HepG2 (cell line): ENCODE measurements around the gene PPIL3. TPM values are rescaled to one million over a fixed set of nuclear protein-coding genes. Genes with fewer than 3 reads are reported as not detected.

Source experiments
- BRD4 ChIP-seq: sonication (generic); formaldehyde crosslinking; IDR thresholded peaks from 2 replicates; pipeline ENCODE4 v1.4.0; 2020; ENCODE audit warnings: missing genetic modification reagents
- CBX2 ChIP-seq, 2 experiments: fragments of 200-600 bp in 1 of 2; sonication (generic); formaldehyde crosslinking in 1 of 2; IDR thresholded peaks; 2 replicates each; pipeline versions ENCODE4 v1.7.0 to v1.8.1; 2018 to 2022; ENCODE audit warnings: low read depth in 2 of 2, low read length in 1 of 2, mild to moderate bottlenecking in 1 of 2, missing genetic modification reagents in 1 of 2
- FOXA1 ChIP-seq, 2 experiments: fragments of 450-650 bp in 1 of 2; sonication (generic) in 1 of 2; formaldehyde crosslinking in 1 of 2; IDR thresholded peaks; 2 replicates each; pipeline versions ENCODE4 v1.4.0 to v1.6.1; 2016 to 2020; ENCODE audit warnings: missing genetic modification reagents in 1 of 2
- FOXO1 ChIP-seq: sonication (generic); formaldehyde crosslinking; IDR thresholded peaks from 2 replicates; pipeline ENCODE4 v1.4.0; 2020; ENCODE audit warnings: missing genetic modification reagents
- IRF2 ChIP-seq: IDR thresholded peaks from 2 replicates; pipeline ENCODE4 v1.6.1; 2018; ENCODE audit warnings: missing genetic modification reagents, missing compliant biosample characterization
- KLF11 ChIP-seq: IDR thresholded peaks from 2 replicates; pipeline ENCODE4 v1.6.1; 2016; ENCODE audit warnings: missing compliant biosample characterization
- KLF9 ChIP-seq: IDR thresholded peaks from 2 replicates; pipeline ENCODE4 v1.6.1; 2016; ENCODE audit warnings: low read depth
- TCF7L2 ChIP-seq: IDR thresholded peaks from 2 replicates; pipeline ENCODE4 v1.6.1; 2011; ENCODE audit warnings: mild to moderate bottlenecking, low read depth, low read length, moderate library complexity
- TOE1 ChIP-seq: sonication (generic); formaldehyde crosslinking; IDR thresholded peaks from 2 replicates; pipeline ENCODE4 v1.4.0; 2020; ENCODE audit warnings: mild to moderate bottlenecking, missing genetic modification reagents
- TSC22D2 ChIP-seq: sonication (generic); formaldehyde crosslinking; IDR thresholded peaks from 2 replicates; pipeline ENCODE4 v1.5.1; 2020; ENCODE audit warnings: missing genetic modification reagents, mild to moderate bottlenecking, borderline replicate concordance
- ZBTB7A ChIP-seq: sonication (generic); formaldehyde crosslinking; IDR thresholded peaks from 2 replicates; pipeline ENCODE4 v1.8.0; 2022; ENCODE audit warnings: mild to moderate bottlenecking, missing genetic modification reagents
- ZNF839 ChIP-seq: sonication (generic); formaldehyde crosslinking; IDR thresholded peaks from 2 replicates; pipeline ENCODE4 v1.4.0; 2020; ENCODE audit warnings: missing genetic modification reagents, mild to moderate bottlenecking, borderline replicate concordance
- ZNF879 ChIP-seq: sonication (generic); formaldehyde crosslinking; IDR thresholded peaks from 2 replicates; pipeline ENCODE4 v1.8.1; 2023; ENCODE audit warnings: missing genetic modification reagents
- ZSCAN25 ChIP-seq: sonication (generic); formaldehyde crosslinking; IDR thresholded peaks from 2 replicates; pipeline ENCODE4 v1.8.0; 2022; ENCODE audit warnings: mild to moderate bottlenecking, missing genetic modification reagents
- polyA plus RNA-seq, 8 experiments: library from polyadenylated mRNA; depleted of rRNA in 3 of 8; stranded (reverse) in 7 of 8; unstranded in 1 of 8; fragments of >200 nt; fragmentation: Illumina TruSeq in 4 of 8; extraction: Trizol in 4 of 8; gene quantifications; 2 replicates each; pipeline versions ENCODE4 v1.2.1 to v1.2.3, GENCODE V29; 2011 to 2016; ENCODE audit warnings: low read depth in 4 of 8, missing spikeins in 1 of 8, mixed read lengths in 1 of 8; ENCODE audit not compliant: insufficient read depth in 1 of 8
- total RNA-seq, 5 experiments: library from RNA; depleted of rRNA; stranded (reverse); fragments of >200 nt; fragmentation: Illumina TruSeq; extraction: Trizol; gene quantifications; 2 replicates each; pipeline ENCODE4 v1.2.3, GENCODE V29; 2016; ENCODE audit warnings: low read depth in 1 of 5
- TF ChIP-seq, protein P1 (sequence below): sonication (generic); formaldehyde crosslinking; IDR thresholded peaks from 2 replicates; pipeline ENCODE4 v1.4.0; 2020; ENCODE audit warnings: missing genetic modification reagents
- TF ChIP-seq, protein P2 (sequence below): IDR thresholded peaks from 2 replicates; pipeline ENCODE4 v1.6.1; 2016; ENCODE audit warnings: missing biosample characterization, missing genetic modification reagents, low read depth
- TF ChIP-seq, protein P3 (sequence below): sonication (generic); formaldehyde crosslinking; IDR thresholded peaks from 2 replicates; pipeline ENCODE4 v1.8.1; 2023; ENCODE audit warnings: mild to moderate bottlenecking, moderate library complexity, missing genetic modification reagents

PPIL3 gene
- total and polyA plus RNA-seq, 2 of the 13 experiments (the other 11 are each of a cell fraction or from before 2014, with no cell fraction given) = 98.7 to 107 TPM

DNA sequence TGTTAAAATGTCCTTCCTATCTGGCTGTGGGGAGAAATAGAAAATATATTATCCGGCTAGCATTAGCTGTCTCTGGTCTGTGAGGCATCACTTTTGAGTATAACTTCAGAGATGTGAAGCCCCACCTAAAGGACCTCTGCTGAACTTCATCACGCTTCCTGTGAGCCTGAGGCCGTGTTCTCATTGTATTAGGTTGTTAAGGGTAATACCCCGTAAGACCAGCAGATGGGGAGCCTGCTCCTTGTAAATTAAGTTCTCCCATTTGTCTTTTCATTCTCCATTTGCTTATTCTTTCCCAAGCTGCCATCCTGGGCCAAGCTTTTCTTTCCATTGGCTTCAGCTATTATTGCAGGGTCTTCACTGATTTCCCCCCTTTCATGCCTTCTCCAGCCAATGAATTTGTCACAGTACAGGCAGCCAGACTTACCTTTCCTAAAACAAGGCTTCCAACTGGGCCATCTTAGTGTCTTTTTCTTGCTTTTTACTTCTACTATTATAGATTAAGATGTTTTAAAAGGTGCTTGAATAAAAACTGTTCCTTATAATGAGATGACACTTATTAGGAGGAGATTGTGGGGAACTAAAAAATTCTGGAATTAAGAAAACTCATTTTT is 12.7 kb upstream of the PPIL3 start (continued):
- TF ChIP-seq, protein P1, sequence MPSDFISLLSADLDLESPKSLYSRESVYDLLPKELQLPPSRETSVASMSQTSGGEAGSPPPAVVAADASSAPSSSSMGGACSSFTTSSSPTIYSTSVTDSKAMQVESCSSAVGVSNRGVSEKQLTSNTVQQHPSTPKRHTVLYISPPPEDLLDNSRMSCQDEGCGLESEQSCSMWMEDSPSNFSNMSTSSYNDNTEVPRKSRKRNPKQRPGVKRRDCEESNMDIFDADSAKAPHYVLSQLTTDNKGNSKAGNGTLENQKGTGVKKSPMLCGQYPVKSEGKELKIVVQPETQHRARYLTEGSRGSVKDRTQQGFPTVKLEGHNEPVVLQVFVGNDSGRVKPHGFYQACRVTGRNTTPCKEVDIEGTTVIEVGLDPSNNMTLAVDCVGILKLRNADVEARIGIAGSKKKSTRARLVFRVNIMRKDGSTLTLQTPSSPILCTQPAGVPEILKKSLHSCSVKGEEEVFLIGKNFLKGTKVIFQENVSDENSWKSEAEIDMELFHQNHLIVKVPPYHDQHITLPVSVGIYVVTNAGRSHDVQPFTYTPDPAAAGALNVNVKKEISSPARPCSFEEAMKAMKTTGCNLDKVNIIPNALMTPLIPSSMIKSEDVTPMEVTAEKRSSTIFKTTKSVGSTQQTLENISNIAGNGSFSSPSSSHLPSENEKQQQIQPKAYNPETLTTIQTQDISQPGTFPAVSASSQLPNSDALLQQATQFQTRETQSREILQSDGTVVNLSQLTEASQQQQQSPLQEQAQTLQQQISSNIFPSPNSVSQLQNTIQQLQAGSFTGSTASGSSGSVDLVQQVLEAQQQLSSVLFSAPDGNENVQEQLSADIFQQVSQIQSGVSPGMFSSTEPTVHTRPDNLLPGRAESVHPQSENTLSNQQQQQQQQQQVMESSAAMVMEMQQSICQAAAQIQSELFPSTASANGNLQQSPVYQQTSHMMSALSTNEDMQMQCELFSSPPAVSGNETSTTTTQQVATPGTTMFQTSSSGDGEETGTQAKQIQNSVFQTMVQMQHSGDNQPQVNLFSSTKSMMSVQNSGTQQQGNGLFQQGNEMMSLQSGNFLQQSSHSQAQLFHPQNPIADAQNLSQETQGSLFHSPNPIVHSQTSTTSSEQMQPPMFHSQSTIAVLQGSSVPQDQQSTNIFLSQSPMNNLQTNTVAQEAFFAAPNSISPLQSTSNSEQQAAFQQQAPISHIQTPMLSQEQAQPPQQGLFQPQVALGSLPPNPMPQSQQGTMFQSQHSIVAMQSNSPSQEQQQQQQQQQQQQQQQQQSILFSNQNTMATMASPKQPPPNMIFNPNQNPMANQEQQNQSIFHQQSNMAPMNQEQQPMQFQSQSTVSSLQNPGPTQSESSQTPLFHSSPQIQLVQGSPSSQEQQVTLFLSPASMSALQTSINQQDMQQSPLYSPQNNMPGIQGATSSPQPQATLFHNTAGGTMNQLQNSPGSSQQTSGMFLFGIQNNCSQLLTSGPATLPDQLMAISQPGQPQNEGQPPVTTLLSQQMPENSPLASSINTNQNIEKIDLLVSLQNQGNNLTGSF (CRISPR knock-in tag) = no peak
- TF ChIP-seq CBX2 (IDR thresholded peaks at IDR 0.05; ENCODE audit: low read depth, low read length) (no peak), CBX2 (CRISPR knock-in tag; IDR thresholded peaks at IDR 0.05; ENCODE audit: low read depth) (no peak), ZNF839 (CRISPR knock-in tag) (no peak), TCF7L2 (no peak), TOE1 (CRISPR knock-in tag) (no peak), FOXA1 (IDR thresholded peaks at IDR 0.05) (no peak), FOXA1 (CRISPR knock-in tag; IDR thresholded peaks at IDR 0.05) (no peak), FOXO1 (no peak), KLF9 (no peak), KLF11 (CRISPR knock-in tag) (no peak), ZBTB7A (CRISPR knock-in tag) (no peak), ZNF879 (CRISPR knock-in tag) (no peak), IRF2 (CRISPR knock-in tag) (peak; percentile 68; the same call in 1 of the 2 replicates), BRD4 (no peak), TSC22D2 (CRISPR knock-in tag) (no peak), ZSCAN25 (CRISPR knock-in tag) (no peak)
- TF ChIP-seq, protein P2, sequence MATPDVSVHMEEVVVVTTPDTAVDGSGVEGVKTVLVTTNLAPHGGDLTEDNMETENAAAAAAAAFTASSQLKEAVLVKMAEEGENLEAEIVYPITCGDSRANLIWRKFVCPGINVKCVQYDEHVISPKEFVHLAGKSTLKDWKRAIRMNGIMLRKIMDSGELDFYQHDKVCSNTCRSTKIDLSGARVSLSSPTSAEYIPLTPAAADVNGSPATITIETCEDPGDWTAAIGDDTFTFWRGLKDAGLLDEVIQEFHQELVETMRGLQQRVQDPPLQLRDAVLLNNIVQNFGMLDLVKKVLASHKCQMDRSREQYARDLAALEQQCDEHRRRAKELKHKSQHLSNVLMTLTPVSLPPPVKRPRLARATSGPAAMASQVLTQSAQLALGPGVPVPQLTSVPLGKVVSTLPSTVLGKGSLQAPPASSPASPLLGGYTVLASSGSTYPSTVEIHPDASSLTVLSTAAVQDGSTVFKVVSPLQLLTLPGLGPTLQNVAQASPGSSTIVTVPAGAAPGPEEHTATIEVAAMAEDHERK = no peak
- TF ChIP-seq, protein P3, sequence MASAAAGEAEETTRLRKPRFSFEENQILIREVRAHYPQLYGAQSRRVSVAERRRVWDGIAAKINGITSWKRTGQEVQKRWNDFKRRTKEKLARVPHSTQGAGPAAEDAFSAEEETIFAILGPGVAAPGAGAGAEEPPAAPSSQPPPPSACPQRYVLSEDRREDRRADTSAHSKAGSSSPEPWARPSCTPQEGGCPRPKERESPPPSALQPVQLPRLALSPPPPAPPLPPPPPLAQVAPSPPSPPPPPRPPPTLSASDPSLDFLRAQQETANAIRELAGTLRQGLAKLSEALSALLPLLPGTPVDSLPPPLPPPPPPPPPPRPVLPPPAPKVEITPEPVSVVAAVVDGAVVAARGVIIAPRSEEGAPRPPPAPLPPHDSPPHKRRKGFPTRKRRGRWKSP (CRISPR knock-in tag) = no peak
